Small intestine (tissue), 7 donors: Measurements from ENCODE around the gene USP13. TPM values are rescaled to one million over a fixed set of nuclear protein-coding genes. Genes with fewer than 3 reads are reported as not detected.

Experiments used
- DNase-seq, 2 donors: peaks; one replicate each; pipeline versions ENCODE4 v3.0.0 to v3.0.0-alpha.2; 2013
- FAIRE-seq: peaks from 2 replicates; lab custom pipeline; 2012; peaks lifted over from hg19 to GRCh38; lab: Jason Lieb, UNC
- H3K27ac ChIP-seq, 3 donors: one replicate each; pipeline ENCODE4 v1.5.1; 2013; ENCODE audit warnings: low read length in 2 of 3, mild to moderate bottlenecking in 2 of 3, control low read depth in 1 of 3, inconsistent platforms in 1 of 3, low read depth in 1 of 3, moderate library complexity in 1 of 3
- H3K27me3 ChIP-seq, 3 donors: one replicate each; pipeline ENCODE4 v1.6.1; 2013; ENCODE audit warnings: low read length in 3 of 3, inconsistent platforms in 1 of 3; ENCODE audit not compliant: control insufficient read depth in 3 of 3, insufficient read depth in 3 of 3
- H3K36me3 ChIP-seq, 3 donors: one replicate each; pipeline ENCODE4 v1.6.1; 2013; ENCODE audit warnings: low read length in 3 of 3, inconsistent platforms in 1 of 3, low read depth in 1 of 3, mild to moderate bottlenecking in 1 of 3, moderate library complexity in 1 of 3; ENCODE audit not compliant: control insufficient read depth in 3 of 3, insufficient read depth in 2 of 3
- H3K4me1 ChIP-seq, 3 donors: one replicate each; pipeline ENCODE4 v1.6.1; 2013; ENCODE audit warnings: low read length in 2 of 3, inconsistent platforms in 1 of 3, low read depth in 1 of 3, mild to moderate bottlenecking in 1 of 3, moderate library complexity in 1 of 3; ENCODE audit not compliant: control insufficient read depth in 3 of 3, insufficient read depth in 2 of 3
- H3K4me3 ChIP-seq, 3 donors: one replicate each; pipeline ENCODE4 v1.5.1; 2013; ENCODE audit warnings: low read length in 3 of 3, control low read depth in 1 of 3, inconsistent platforms in 1 of 3, low read depth in 1 of 3, mild to moderate bottlenecking in 1 of 3, moderate library complexity in 1 of 3
- H3K9me3 ChIP-seq, 2 donors: one replicate each; pipeline ENCODE4 v1.6.1; 2013; ENCODE audit warnings: low read depth in 1 of 2, low read length in 1 of 2; ENCODE audit not compliant: control insufficient read depth in 2 of 2, insufficient read depth in 1 of 2
- WGBS, 3 donors: extraction: QIAGEN DNeasy Blood & Tissue Kit; methylation state at CpG; one replicate each; pipeline ENCODE4 v1.1.7; 2013; 5-methylcytosine and 5-hydroxymethylcytosine counted together
- polyA plus RNA-seq, 4 donors: library from polyadenylated mRNA; stranded (reverse) in 3 of 4; unstranded in 1 of 4; fragments of 200-250 nt in 3 of 4; fragments of 120-200 nt in 1 of 4; gene quantifications; one replicate each; pipeline versions ENCODE4 v1.2.1 to v1.2.3, GENCODE V29; 2013
- donor health status: healthy with polysubstance abuse.
- donor health status: control.
- donor health status: control.
- donor health status: Bipolar disorder and iron deficiency.
- donor health status: healthy.

USP13 gene
- polyA plus RNA-seq, 4 donors, result 0.22 to 4.2 (median 1.8) TPM

- no peaks in the 10 kb centered on the region for H3K4me1 ChIP-seq
- no peak for DNase-seq
- WGBS, 3 donors, result 28 to 67% (median 57%) methylated on average over 5 of the region's 5 CpGs
- H3K9me3 ChIP-seq, result no peaks in the 10 kb centered on the region
- H3K36me3 ChIP-seq, result no peaks in the 10 kb centered on the region
- no peak overlapping the region for H3K4me3 ChIP-seq
- no peak overlapping the region for H3K27ac ChIP-seq
- no peak for FAIRE-seq
- peaks cover 0 to 2% (median 0%) of the 10 kb centered on the region in 3 donors for H3K27me3 ChIP-seq
These were observed 176.6 kb downstream of the USP13 start for GRCh38 chr3:179829401-179829800.

GRCh38 chr3:179832333-179832854 is 179.6 kb downstream of the USP13 start:
- 90 to 94% (median 91%) methylated on average over 3 of the region's 3 CpGs for WGBS, 3 donors
- FAIRE-seq (no peak), DNase-seq (no peak)
- H3K27ac ChIP-seq, result no peak overlapping the region
- no peaks in the 10 kb centered on the region for H3K36me3 ChIP-seq
- no peaks in the 10 kb centered on the region for H3K4me1 ChIP-seq
- peaks cover 0 to 2% (median 0%) of the 10 kb centered on the region in 3 donors for H3K27me3 ChIP-seq
- no peaks in the 10 kb centered on the region for H3K9me3 ChIP-seq
- no peak overlapping the region for H3K4me3 ChIP-seq

GRCh38 chr3:179833294-179833693 is 180.5 kb downstream of the USP13 start:
- no peaks in the 10 kb centered on the region for H3K27me3 ChIP-seq
- H3K9me3 ChIP-seq, result no peaks in the 10 kb centered on the region
- DNase-seq (no peak), FAIRE-seq (no peak)
- H3K4me3 ChIP-seq, result no peak overlapping the region
- no peaks in the 10 kb centered on the region for H3K4me1 ChIP-seq
- H3K36me3 ChIP-seq, result no peaks in the 10 kb centered on the region
- no peak overlapping the region for H3K27ac ChIP-seq

GRCh38 chr3:179837374-179837773 is 184.5 kb downstream of the USP13 start:
- H3K36me3 ChIP-seq, result no peaks in the 10 kb centered on the region
- no peak overlapping the region for H3K27ac ChIP-seq
- no peak overlapping the region for H3K4me3 ChIP-seq
- no peaks in the 10 kb centered on the region for H3K4me1 ChIP-seq
- peaks cover 0 to 2% (median 0%) of the 10 kb centered on the region in 3 donors for H3K27me3 ChIP-seq
- no peak for DNase-seq
- FAIRE-seq, result no peak
- WGBS, 3 donors, result 73 to 81% (median 80%) methylated on average over 2 of the region's 2 CpGs
- no peaks in the 10 kb centered on the region for H3K9me3 ChIP-seq

Other genes starting within 250 kb of the USP13 start
- 1 to 10 TPM in 3 of 4 donors, under 1 TPM in 1; 0.67 to 9.7 (median 4.5) TPM for gene GNB4, start 201.6 kb upstream of the USP13 start, polyA plus RNA-seq
- 10 to 100 TPM; 31.3 to 60.1 (median 38.3) TPM for gene ACTL6A, start 90.1 kb upstream of the USP13 start, polyA plus RNA-seq
- gene MRPL47, start 48.4 kb upstream of the USP13 start, polyA plus RNA-seq, result 10 to 100 TPM; 34.1 to 56.0 (median 50.1) TPM
- gene NDUFB5, start 48.2 kb upstream of the USP13 start, polyA plus RNA-seq, result 100 to 1,000 TPM; 124 to 184 (median 157) TPM